ENCODE measurements around the gene ZNF835. TPM values are rescaled to one million over a fixed set of nuclear protein-coding genes. Genes with fewer than 3 reads are reported as not detected.

Gene ZNF835
- total RNA-seq, 6 experiments from 2014 or later = not detected

DNA sequence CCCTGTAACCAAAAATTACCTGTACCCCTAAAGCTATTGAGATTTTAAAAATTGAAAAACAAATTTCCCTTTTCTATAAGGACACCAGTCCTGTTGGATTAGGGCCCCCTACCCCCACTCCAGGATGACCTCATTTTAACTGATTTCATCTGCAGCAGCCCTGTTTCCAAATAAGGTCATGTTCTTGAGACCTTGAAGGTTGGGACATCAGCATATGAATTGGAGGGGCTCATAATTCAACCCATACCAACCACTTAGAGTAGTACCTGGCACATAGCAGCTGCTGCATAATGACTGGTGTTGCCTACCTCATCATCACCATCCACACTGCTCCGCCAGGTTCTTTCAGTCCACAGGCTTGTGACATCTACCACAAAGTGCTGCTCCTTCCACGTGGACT, 58.8 kb downstream of the ZNF835 start:
- no peak overlapping the region for H3K4me3 Mint-ChIP-seq
- peaks cover 89% of the 10 kb centered on the region for H3K36me3 Mint-ChIP-seq (ENCODE audit: low read depth)
- peaks cover 85% of the 10 kb centered on the region for H3K9me3 Mint-ChIP-seq
- no peak overlapping the region for H3K27ac Mint-ChIP-seq
- H3K4me1 Mint-ChIP-seq (ENCODE audit: low read depth) = no peaks in the 10 kb centered on the region
- TF ChIP-seq, protein P1, sequence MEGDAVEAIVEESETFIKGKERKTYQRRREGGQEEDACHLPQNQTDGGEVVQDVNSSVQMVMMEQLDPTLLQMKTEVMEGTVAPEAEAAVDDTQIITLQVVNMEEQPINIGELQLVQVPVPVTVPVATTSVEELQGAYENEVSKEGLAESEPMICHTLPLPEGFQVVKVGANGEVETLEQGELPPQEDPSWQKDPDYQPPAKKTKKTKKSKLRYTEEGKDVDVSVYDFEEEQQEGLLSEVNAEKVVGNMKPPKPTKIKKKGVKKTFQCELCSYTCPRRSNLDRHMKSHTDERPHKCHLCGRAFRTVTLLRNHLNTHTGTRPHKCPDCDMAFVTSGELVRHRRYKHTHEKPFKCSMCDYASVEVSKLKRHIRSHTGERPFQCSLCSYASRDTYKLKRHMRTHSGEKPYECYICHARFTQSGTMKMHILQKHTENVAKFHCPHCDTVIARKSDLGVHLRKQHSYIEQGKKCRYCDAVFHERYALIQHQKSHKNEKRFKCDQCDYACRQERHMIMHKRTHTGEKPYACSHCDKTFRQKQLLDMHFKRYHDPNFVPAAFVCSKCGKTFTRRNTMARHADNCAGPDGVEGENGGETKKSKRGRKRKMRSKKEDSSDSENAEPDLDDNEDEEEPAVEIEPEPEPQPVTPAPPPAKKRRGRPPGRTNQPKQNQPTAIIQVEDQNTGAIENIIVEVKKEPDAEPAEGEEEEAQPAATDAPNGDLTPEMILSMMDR (IDR thresholded peaks at IDR 0.05) = no peak
- DNase-seq = no peak
- H3K27me3 Mint-ChIP-seq (ENCODE audit: insufficient read depth) = no peaks in the 10 kb centered on the region

Other genes with a start within 250 kb of the ZNF835 start
- 1 to 10 TPM in 2 of 6 experiments, under 1 TPM in 4; 0.13 to 2.2 (median 0.49) TPM for gene ZNF667, start 194.4 kb downstream of the ZNF835 start, total RNA-seq (2021; fragmentation: NEBNext Ultra II Directional; extraction: Animal tissue kit (Norgen Biotek cat#: 25700))
- 1 to 10 TPM; 2.0 to 2.8 (median 2.3) TPM for gene ZNF471, start 163.9 kb downstream of the ZNF835 start, total RNA-seq (2021; fragmentation: NEBNext Ultra II Directional; extraction: Animal tissue kit (Norgen Biotek cat#: 25700))
- gene ZFP28, start 132.8 kb downstream of the ZNF835 start, total RNA-seq (2021; fragmentation: NEBNext Ultra II Directional; extraction: Animal tissue kit (Norgen Biotek cat#: 25700)) = 1 to 10 TPM; 3.8 to 5.8 (median 5.0) TPM
- 1 to 10 TPM; 2.2 to 3.1 (median 2.6) TPM for gene ZNF470, start 104.3 kb downstream of the ZNF835 start, total RNA-seq (2021; fragmentation: NEBNext Ultra II Directional; extraction: Animal tissue kit (Norgen Biotek cat#: 25700))
- gene ZNF71, start 76.5 kb downstream of the ZNF835 start, total RNA-seq (2021; fragmentation: NEBNext Ultra II Directional; extraction: Animal tissue kit (Norgen Biotek cat#: 25700)) = 1 to 10 TPM; 5.1 to 5.9 (median 5.6) TPM
- under 1 TPM in 2 of 6 experiments, not detected in 4; 0.21 TPM for gene SMIM17, start 28.6 kb downstream of the ZNF835 start, total RNA-seq (2021; fragmentation: NEBNext Ultra II Directional; extraction: Animal tissue kit (Norgen Biotek cat#: 25700))
- not detected for gene PEG3, start 169.0 kb upstream of the ZNF835 start, total RNA-seq (2021; fragmentation: NEBNext Ultra II Directional; extraction: Animal tissue kit (Norgen Biotek cat#: 25700))
- not detected for gene ZIM2, start 169.0 kb upstream of the ZNF835 start, total RNA-seq (2021; fragmentation: NEBNext Ultra II Directional; extraction: Animal tissue kit (Norgen Biotek cat#: 25700))